GM12878 (cell line): ENCODE results near the gene CLCA2.

Experiments
- BRCA1 ChIP-seq: IDR thresholded peaks from 2 replicates; pipeline ENCODE4 v1.6.1; 2011; ENCODE audit warnings: low read depth, low read length, improper control_type of control experiment
- GABPA ChIP-seq: IDR thresholded peaks from 2 replicates; pipeline ENCODE4 v1.6.1; 2014; ENCODE audit warnings: antibody characterized with exemption, low read depth, mild to moderate bottlenecking, inconsistent platforms
- POLR2AphosphoS5 ChIP-seq: IDR thresholded peaks from 2 replicates; pipeline ENCODE4 v1.6.1; 2011; ENCODE audit warnings: mild to moderate bottlenecking, low read length, inconsistent platforms
- TCF12 ChIP-seq: IDR thresholded peaks from 2 replicates; pipeline ENCODE4 v1.6.1; 2011; ENCODE audit warnings: low read depth, mild to moderate bottlenecking, low read length

GRCh38 chr1:86453664-86454063, 29.7 kb downstream of the CLCA2 start:
- TF ChIP-seq TCF12 (no peak), POLR2AphosphoS5 (no peak), BRCA1 (no peak), GABPA (no peak)
